ENCODE results near the gene LRFN3.

GRCh38 chr19:35931874-35932202 is 4.3 kb upstream of the LRFN3 start:
- TF ChIP-seq EZH2 (IDR thresholded peaks at IDR 0.05) (no peak), POLR2AphosphoS5 (IDR thresholded peaks at IDR 0.05; ENCODE audit: borderline replicate concordance, low read depth, low read length) (no peak), FOXP2 (optimal IDR thresholded peaks at IDR 0.05; ENCODE audit: control extremely low read depth, extremely low read length, insufficient read depth) (no peak)

Data from SK-N-MC (cell line).